Endothelial cell of umbilical vein (primary cell): ENCODE results near the gene SGSH. TPM values are rescaled to one million over a fixed set of nuclear protein-coding genes. Genes with fewer than 3 reads are reported as not detected.

Experiments used
- BruUV-seq: library from RNA; stranded (reverse); fragments of 400-500 nt; replicated peaks from 2 replicates; lab custom pipeline; 2021; lab: Mats Ljungman, UMichigan
- CTCF ChIA-PET: fragments of 300-600, 350-600 bp; sonication (Branson Sonifier 250); formaldehyde crosslinking; loops from one replicate; lab custom pipeline; 2021; ENCODE audit warnings: antibody characterized with exemption, inconsistent platforms; lab: Charles Lee
- POLR2A ChIA-PET: fragments of 300-600, 350-600 bp; sonication (Branson Sonifier 250); formaldehyde crosslinking; loops from one replicate; lab custom pipeline; 2021; ENCODE audit warnings: antibody characterized with exemption, inconsistent platforms; lab: Charles Lee
- DNase-seq: peaks from one replicate; pipeline ENCODE4 v3.0.0-alpha.2; 2011; ENCODE audit warnings: low read depth, low spot score
- FAIRE-seq: peaks from 2 replicates; lab custom pipeline; 2011; peaks lifted over from hg19 to GRCh38; lab: Jason Lieb, UNC
- H2AFZ ChIP-seq: 2 replicates; pipeline ENCODE4 v1.6.0; 2012; ENCODE audit warnings: low read depth, low read length, control low read depth, inconsistent platforms
- H3K27ac ChIP-seq: 2 replicates; pipeline ENCODE4 v1.5.1; 2011; ENCODE audit warnings: low read depth, mild to moderate bottlenecking, control low read depth, low read length, moderate library complexity; ENCODE audit not compliant: insufficient read depth
- H3K27me3 ChIP-seq, 2 experiments: 2 replicates each; pipeline versions ENCODE4 v1.6.0 to v1.6.1; 2011; ENCODE audit warnings: low read length in 2 of 2, mixed read lengths in 1 of 2; ENCODE audit not compliant: control insufficient read depth in 2 of 2, insufficient read depth in 2 of 2
- H3K36me3 ChIP-seq, 2 experiments: 2 replicates in 1 of 2; 3 replicates in 1 of 2; pipeline ENCODE4 v1.5.1; 2011; ENCODE audit warnings: low read length in 2 of 2, mild to moderate bottlenecking in 1 of 2, moderate library complexity in 1 of 2; ENCODE audit not compliant: control insufficient read depth in 2 of 2, insufficient read depth in 2 of 2; ENCODE audit errors: extremely low read depth in 1 of 2
- H3K4me1 ChIP-seq: 3 replicates; pipeline ENCODE4 v1.5.1; 2011; ENCODE audit warnings: mild to moderate bottlenecking, low read length; ENCODE audit not compliant: control insufficient read depth, insufficient read depth; ENCODE audit errors: extremely low read depth
- H3K4me2 ChIP-seq: 2 replicates; pipeline ENCODE4 v1.6.1; 2011; ENCODE audit warnings: low read length, control low read depth, mixed read lengths; ENCODE audit not compliant: insufficient read depth
- H3K4me3 ChIP-seq, 3 experiments: fragments of 200-600 bp in 1 of 3; sonication (generic), shearing (Covaris generic) in 1 of 3; replicated peaks in 1 of 3; 2 replicates each; pipeline ENCODE4 v1.5.1; 2011 to 2016; ENCODE audit warnings: control low read depth in 3 of 3, low read length in 3 of 3, mild to moderate bottlenecking in 2 of 3, inconsistent platforms in 1 of 3, low read depth in 1 of 3, moderate library complexity in 1 of 3; ENCODE audit not compliant: insufficient read depth in 1 of 3
- H3K79me2 ChIP-seq: 2 replicates; pipeline ENCODE4 v1.6.0; 2012; ENCODE audit warnings: low read length, inconsistent platforms; ENCODE audit not compliant: control insufficient read depth, insufficient read depth
- H3K9ac ChIP-seq: replicated peaks from 2 replicates; pipeline ENCODE3; 2011; ENCODE audit warnings: low read length, control low read depth; ENCODE audit not compliant: insufficient read depth; ENCODE audit errors: extremely low read depth
- H3K9me1 ChIP-seq: replicated peaks from 3 replicates; pipeline ENCODE4 v1.6.0; 2011; ENCODE audit warnings: mild to moderate bottlenecking, low read length; ENCODE audit not compliant: control insufficient read depth, insufficient read depth; ENCODE audit errors: extremely low read depth
- H3K9me3 ChIP-seq: replicated peaks from 2 replicates; pipeline ENCODE4 v1.5.1; 2012; ENCODE audit warnings: low read length, inconsistent platforms; ENCODE audit not compliant: control insufficient read depth, insufficient read depth
- H4K20me1 ChIP-seq: replicated peaks from 2 replicates; pipeline ENCODE3; 2011; ENCODE audit warnings: mild to moderate bottlenecking, low read length; ENCODE audit not compliant: control insufficient read depth, insufficient read depth; ENCODE audit errors: extremely low read depth
- EZH2 ChIP-seq: IDR thresholded peaks from 2 replicates; pipeline ENCODE4 v1.6.1; 2012; ENCODE audit warnings: borderline replicate concordance, low read depth, mild to moderate bottlenecking, moderate library complexity, low read length, inconsistent platforms; ENCODE audit not compliant: severe bottlenecking
- FOS ChIP-seq: IDR thresholded peaks from 2 replicates; pipeline ENCODE4 v1.6.1; 2011; ENCODE audit warnings: mild to moderate bottlenecking, low read length, moderate library complexity, borderline replicate concordance; ENCODE audit not compliant: insufficient read depth
- GATA2 ChIP-seq: IDR thresholded peaks from 2 replicates; pipeline ENCODE4 v1.7.0; 2011; ENCODE audit warnings: low read depth, mild to moderate bottlenecking, moderate library complexity, mixed read lengths, low read length; ENCODE audit not compliant: insufficient read length, insufficient read depth
- MYC ChIP-seq: IDR thresholded peaks from one replicate; pipeline ENCODE4 v1.6.1; 2011; ENCODE audit warnings: mild to moderate bottlenecking, low read depth, low read length
- POLR2A ChIP-seq: IDR thresholded peaks from 2 replicates; pipeline ENCODE4 v1.6.1; 2012; ENCODE audit warnings: low read depth, mild to moderate bottlenecking, control low read depth, low read length
- POLR2AphosphoS5 ChIP-seq: IDR thresholded peaks from 2 replicates; pipeline ENCODE4 v1.6.1; 2012; ENCODE audit warnings: low read depth, mild to moderate bottlenecking, control low read depth, low read length, moderate library complexity; ENCODE audit not compliant: insufficient read depth
- dilution Hi-C: fragments of 300-500 bp; cut with MboI; formaldehyde crosslinking; loops from one replicate; pipeline ENCODE4 v1.15.0; 2019; ENCODE audit warnings: low sequenced_read_pairs; ENCODE audit not compliant: extremely low pct_ligation_motif_present
- intact Hi-C: fragments of 100-400 bp; cut with micrococcal nuclease; formaldehyde crosslinking; loops from one replicate; pipeline ENCODE4 v1.10.0; 2022
- polyA plus RNA-seq, 4 experiments: library from polyadenylated mRNA; depleted of rRNA in 3 of 4; stranded (reverse) in 3 of 4; unstranded in 1 of 4; fragments of >200 nt; gene quantifications; 2 replicates each; pipeline versions ENCODE4 v1.2.1 to v1.2.3, GENCODE V29; 2011 to 2012; ENCODE audit warnings: missing spikeins in 1 of 4
- total RNA-seq: library from RNA; stranded (reverse); gene quantifications from 2 replicates; pipeline ENCODE4 v1.2.3, GENCODE V29; 2021
- TF ChIP-seq, protein P1 (sequence below), 2 donors: IDR thresholded peaks; 1 replicate in 1 of 2; 2 replicates in 1 of 2; pipeline ENCODE4 v1.5.1; 2011; ENCODE audit warnings: low read length in 2 of 2, mild to moderate bottlenecking in 2 of 2, moderate library complexity in 2 of 2, control low read depth in 1 of 2, inconsistent platforms in 1 of 2, low read depth in 1 of 2; ENCODE audit not compliant: insufficient read depth in 1 of 2; ENCODE audit errors: extremely low read depth in 1 of 2

SGSH gene
- total and polyA plus RNA-seq, 2 donors (not counting 3 experiments of a cell fraction or from before 2014, with no cell fraction given) = 81.4 to 217 TPM

DNA sequence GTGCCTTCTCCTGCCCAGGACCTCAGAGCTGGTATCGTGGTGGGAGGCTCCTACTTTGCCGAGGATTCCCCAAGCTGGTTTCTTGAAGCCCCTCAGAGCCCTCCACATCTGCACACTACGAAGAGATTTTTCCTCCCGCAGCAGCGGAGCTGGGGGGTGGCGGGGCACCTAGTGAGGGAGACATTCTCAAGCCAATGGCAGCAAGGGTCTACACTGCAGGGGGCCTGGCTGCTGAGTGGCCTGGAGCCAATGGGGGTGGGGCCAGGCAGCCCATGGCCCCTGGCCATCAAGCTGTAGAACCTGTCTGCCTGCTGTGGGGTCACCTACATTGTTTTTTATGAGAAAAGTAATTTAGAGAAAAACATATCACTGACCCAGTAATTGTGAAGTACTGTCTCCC is 5.1 kb upstream of the SGSH start:
- dilution Hi-C loops = no loop called here
- peaks cover 6% of the 10 kb centered on the region for H3K4me1 ChIP-seq
- H3K27ac ChIP-seq = no peak overlapping the region
- DNase-seq (no peak), FAIRE-seq (no peak)
- no peaks in the 10 kb centered on the region for H3K9me1 ChIP-seq
- H2AFZ ChIP-seq = no peak overlapping the region
- no peaks in the 10 kb centered on the region for H4K20me1 ChIP-seq
- BruUV-seq = no TSS peak
- CTCF ChIA-PET = interaction anchor here (1.4 kb wide), 1 partner anchor 124 kb away, joined by 4 read pairs; the partner anchor contains the start of gene GAA
- no peaks in the 10 kb centered on the region for H3K79me2 ChIP-seq
- peaks cover 0 to 6% of the 10 kb centered on the region in 2 experiments for H3K36me3 ChIP-seq
- no peaks in the 10 kb centered on the region for H3K27me3 ChIP-seq
- H3K4me2 ChIP-seq = no peak overlapping the region
- POLR2A ChIA-PET = interaction anchor here (0.7 kb wide), 1 partner anchor 142 kb away, joined by 3 read pairs; no protein-coding TSS in a partner anchor
- H3K9me3 ChIP-seq = no peaks in the 10 kb centered on the region
- intact Hi-C loops = no loop called here
- H3K9ac ChIP-seq = no peak overlapping the region
- no peak overlapping the region for H3K4me3 ChIP-seq
- no peak for TF ChIP-seq POLR2AphosphoS5
- TF ChIP-seq POLR2A = no peak
- TF ChIP-seq EZH2 = no peak
- TF ChIP-seq MYC = no peak
- TF ChIP-seq GATA2 = no peak
- no peak for TF ChIP-seq FOS
- TF ChIP-seq, protein P1, sequence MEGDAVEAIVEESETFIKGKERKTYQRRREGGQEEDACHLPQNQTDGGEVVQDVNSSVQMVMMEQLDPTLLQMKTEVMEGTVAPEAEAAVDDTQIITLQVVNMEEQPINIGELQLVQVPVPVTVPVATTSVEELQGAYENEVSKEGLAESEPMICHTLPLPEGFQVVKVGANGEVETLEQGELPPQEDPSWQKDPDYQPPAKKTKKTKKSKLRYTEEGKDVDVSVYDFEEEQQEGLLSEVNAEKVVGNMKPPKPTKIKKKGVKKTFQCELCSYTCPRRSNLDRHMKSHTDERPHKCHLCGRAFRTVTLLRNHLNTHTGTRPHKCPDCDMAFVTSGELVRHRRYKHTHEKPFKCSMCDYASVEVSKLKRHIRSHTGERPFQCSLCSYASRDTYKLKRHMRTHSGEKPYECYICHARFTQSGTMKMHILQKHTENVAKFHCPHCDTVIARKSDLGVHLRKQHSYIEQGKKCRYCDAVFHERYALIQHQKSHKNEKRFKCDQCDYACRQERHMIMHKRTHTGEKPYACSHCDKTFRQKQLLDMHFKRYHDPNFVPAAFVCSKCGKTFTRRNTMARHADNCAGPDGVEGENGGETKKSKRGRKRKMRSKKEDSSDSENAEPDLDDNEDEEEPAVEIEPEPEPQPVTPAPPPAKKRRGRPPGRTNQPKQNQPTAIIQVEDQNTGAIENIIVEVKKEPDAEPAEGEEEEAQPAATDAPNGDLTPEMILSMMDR (IDR thresholded peaks at IDR 0.05; ENCODE audit: extremely low read depth in 1 of 2, insufficient read depth in 1 of 2, low read depth in 1 of 2, low read length in 2 of 2) = no peak
